GM21367 (cell line): Measurements from ENCODE around the gene LRIF1.
A peak's percentile ranks its signal among the peaks of the same experiment; 100 is the strongest.
"Not testable (repeated sequence)": the region's sequence is repeated elsewhere in the genome, so short reads cannot be mapped to it uniquely, and the experiment has no call there.

Source experiments
- ATAC-seq: cut with Tn5 transposase; IDR thresholded peaks from one replicate; pipeline ENCODE4 v1.9.1; 2021; ENCODE audit not compliant: unreplicated experiment

Gene LRIF1

DNA sequence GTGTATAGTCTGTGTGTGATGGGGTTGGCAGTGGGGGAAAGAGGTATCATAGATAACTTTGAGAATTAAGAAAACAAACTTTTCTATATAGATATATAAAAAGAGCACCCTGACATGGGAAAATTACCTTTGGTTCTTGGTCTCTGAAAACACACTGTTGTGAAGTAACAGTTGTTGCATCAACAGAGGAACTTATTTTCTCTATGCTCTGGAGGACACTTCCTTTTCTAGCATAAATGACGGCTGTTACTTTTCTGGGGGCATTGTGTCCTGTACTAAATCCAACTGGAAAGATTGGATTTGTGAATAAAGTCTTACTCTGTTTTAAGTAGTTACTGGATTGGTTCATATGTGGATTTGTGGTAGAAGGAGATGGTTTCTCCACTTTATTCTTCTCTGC, 12.6 kb downstream of the LRIF1 start:
- ATAC-seq = no peak

DNA sequence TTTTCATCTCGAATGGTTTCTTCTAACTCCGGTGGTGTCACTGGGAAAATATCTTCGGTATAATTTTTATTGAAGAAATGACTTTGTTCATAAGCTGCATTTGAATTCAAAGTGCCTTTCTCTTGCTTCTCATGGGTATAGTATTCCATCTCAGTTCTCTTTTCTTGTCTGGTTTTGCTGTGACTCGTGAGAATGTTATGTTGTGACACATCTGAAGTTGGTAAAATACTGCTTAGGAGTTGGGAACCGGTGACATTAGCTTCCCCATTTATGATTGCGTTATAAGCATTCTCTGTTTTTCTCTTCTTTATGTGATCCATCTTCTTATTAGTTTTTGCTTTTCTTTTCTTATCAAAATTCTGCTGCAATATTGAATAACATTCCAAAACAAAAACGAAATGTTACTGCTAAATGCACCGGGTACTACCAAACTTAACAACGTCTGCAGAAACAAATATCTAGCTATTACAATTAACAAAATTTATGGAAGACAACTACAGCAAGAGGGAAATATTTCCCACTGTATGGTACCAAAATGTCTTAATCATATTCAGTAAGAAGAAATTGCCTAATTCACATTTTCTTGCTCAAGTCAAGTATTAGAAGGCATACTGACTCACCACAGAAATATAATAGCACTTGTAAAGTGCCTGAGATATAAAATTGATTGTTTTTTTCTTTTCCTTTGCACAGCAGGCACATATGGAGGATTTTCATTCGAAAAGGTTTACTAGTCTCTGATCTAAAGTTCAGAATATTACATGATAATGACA, 15.5 kb downstream of the LRIF1 start:
- no peak for ATAC-seq

DNA sequence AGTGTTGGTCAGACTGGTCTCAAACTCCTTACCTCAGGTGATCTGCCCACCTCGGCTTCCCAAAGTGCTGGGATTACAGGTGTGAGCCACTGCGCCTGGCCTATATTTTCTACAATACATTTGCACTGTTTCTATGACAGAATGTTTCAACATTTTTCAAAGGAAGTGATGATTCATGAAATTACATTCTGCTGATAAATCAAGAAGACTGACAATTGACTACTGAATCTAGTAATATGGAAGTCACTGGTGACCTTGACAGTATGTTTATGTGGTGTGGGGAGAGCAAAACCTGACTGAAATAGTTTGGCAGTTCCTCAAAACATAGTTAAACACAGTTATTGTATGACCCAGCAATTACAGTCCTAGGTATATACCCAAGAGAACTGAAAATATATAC, 18.1 kb downstream of the LRIF1 start:
- no peak for ATAC-seq

DNA sequence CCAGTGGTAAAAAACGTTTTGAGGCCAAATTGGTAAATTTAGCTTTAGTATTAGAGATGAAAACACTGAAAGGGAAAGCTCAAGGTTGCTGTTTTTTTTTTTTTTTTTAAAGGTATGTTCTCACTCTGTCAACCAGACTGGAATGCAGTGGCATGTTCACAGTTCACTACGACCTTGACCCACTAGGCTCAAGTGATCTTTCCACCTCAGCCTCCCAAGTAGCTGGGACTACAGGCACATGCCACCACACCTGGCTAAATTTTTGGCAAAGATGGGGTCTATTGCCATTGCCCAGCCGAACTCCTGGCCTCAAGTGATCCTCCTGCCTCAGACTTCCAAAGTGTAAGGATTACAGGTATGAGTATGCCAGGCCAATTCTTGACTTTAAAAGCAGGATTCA, 18.9 kb downstream of the LRIF1 start:
- no peak for ATAC-seq

DNA sequence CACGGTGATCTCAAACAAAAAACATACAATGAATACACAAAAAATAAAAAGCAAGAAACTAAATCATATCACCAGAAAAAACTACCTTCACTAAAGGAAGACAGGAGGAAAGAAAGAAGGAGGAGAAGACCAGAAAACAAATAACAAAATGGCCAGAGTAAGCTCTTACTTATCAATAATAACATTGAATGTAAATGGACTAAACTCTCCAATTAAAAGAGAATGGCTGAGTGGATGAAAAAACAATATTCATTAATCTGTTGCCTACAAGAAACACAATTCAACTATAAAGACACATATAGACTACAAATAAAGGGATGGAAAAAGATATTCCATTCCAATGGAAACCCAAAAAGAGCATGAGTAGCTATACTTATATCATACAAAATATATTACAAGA, 27.2 kb downstream of the LRIF1 start:
- no peak for ATAC-seq

DNA sequence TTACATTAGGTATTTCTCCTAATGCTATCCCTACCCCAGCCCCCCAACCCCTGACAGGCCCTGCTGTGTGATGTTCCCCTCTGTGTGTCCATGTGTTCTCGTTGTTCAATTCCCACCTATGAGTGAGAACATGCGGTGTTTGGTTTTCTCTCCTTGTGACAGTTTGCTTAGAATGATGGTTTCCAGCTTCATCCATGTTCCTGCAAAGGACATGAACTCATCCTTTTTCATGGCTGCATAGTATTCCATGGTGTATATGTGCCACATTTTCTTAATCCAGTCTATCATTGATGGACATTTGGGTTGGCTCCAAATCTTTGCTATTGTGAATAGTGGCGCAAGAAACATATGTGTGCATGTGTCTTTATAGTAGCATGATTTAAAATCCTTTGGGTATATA, 32.6 kb downstream of the LRIF1 start:
- not testable (repeated sequence) for ATAC-seq

DNA sequence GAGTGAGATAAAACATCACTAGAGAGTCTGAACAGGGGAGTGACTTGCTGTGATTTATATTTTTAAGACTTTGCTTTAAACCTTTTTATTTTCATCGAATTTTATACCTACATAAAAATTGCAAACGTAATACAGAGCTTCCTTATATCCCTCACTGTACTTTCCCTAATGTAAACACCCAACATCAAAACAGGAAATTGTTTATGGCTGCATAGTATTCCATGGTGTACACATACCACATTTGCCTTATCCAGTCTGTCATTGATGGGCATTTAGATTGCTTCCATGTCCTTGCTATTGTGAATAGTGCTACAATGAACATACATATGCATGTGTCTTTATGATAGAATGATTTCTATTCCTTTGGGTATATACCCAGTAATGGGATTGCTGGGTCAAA, 34.8 kb downstream of the LRIF1 start:
- ATAC-seq = no peak

DNA sequence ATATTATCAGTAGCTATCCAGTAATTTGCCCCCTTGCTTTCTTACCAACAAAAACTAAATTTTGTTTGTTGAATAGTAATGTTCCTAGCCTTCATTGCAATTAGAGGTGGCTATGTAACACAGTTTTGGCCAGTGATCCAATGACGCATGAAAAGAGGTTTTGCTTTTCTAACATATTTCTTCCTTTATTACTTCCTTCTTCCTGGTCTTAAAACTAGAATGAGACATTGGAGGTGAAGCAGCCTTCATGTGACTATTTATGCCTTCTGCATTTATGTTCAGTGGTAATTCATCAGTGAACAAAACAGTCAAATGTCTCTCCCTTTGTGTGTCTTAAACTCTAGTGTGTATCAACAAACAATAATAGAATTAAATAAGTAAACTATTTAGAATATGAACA, 35.5 kb downstream of the LRIF1 start:
- no peak for ATAC-seq

DNA sequence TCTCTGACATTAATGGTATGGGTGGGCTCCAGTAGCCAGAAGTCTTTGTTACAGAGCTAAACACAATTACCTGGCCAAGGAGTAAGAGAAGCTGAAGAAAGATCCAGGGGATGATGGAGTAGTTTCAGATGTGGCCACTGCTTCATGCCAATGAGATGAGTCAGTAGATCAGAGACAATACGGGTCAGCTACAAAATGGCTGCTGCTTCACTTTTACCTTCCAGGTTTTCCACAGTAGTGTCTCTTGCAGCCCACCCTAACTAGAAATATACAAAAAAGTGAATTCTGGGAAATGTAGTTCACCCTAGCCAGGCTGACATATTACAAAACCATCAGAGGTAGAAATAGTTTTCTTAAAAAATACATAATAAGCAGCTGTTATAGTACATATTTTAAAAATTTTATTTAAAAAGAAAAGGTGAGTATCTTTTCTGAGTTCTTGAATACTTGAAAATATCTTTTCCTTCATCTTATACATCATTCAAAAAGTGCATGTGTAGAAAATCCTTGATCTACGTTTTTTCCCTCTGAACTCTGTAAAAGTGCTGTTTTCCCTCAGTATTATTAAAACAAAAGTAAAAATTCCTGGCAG, 36.1 kb downstream of the LRIF1 start:
- ATAC-seq = no peak

DNA sequence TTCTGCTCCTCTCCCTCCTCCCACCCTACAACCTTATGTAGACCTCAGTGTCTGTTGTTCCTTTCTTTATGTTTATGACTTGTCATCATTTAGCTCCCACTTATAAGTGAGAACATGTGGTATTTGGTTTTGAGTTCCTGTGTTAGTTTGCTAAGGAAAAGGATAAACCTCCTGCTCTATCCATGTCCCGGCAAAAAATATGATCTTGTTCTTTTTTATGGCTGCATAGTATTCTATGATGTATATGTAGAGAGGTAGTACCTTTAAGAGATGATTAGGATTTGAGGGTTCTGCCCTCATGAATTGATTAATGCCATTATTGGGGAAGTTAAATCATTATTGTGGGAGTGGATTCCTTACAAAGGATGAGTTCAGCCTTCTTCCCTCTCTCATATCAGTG, 41.8 kb downstream of the LRIF1 start:
- no peak for ATAC-seq

DNA sequence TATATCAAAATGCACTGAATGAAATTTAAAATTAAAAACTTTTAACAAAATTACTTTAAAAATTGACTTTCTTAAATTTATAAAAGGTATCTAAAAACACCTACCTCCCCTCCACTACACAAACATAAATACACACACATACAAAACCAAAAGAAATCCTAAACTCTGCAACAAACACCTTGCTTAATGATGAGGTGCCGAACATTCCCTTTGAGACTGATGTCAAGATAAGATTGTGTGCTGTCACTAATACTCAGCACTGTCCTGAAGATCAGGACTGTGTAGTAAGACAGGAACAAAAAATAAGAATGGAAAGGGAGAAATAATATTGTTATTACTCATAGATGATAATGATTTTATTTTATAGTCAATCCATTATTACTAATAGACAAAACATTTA, 45.7 kb downstream of the LRIF1 start:
- ATAC-seq = no peak

DNA sequence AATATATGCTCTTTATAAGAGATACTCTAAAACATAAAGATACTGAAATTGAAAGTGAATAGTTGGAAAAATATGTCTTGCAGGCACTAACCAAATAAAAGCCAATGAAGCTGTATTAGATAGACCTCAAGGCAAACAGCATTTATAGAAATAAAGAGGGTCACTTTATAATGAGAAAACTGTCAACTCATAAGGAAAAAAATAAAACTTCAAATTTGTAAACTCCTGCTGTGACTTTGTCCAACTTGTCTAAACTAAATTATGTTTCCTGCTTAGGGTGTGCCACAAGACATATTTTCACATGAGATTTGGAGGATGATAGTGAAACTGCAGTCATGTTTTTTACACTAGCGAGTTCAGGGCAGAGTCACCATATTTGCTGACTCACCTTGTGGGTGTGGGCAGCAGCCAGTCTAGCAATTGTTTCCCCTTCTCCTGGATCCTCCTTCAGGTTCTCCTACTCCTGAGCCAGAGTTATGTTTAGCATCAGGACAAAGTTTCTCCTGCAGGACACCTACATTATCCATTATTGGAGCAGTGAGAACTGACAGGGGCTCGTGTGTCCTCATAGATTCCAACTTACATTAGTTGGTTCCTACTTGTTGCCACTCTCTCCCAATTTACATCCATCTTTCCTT, 46.9 kb downstream of the LRIF1 start:
- peak; percentile 49 for ATAC-seq

DNA sequence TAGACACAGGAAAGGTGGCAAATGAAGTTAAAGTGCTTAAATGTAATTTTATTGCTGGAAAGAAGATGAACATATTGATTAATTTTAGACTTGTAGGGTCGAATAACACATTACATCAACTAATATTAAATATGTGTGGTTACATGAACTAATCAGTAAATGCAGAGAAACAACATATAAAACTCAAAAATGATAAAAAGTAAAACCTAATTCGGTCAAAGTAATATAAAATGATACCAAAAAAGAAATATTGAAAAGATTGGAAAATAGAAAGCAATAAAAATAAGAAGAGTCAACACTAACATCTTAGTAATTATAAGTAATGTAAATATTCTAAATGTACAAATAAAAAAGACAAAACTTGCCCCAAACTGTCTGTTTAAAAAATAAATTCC, 47.5 kb downstream of the LRIF1 start:
- ATAC-seq = no peak

DNA sequence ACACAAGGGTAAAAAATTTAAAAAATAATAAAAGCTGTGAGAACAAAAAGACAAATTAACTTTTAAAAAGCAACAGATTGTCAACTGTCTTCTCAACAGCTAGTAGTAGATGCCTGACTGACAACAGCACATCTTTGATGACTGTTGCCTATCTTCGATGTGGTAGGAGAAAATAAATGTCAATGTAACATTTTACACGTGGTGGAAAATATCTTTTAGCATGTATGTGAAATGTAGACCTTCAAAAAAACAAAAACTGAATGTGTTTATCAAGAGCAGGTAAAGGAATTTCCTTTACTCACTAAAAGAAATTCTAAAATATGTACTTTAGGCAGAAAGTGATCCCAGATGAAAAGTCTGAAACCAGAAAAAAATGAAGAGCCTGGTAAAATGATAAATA, 47.9 kb downstream of the LRIF1 start:
- ATAC-seq = no peak

DNA sequence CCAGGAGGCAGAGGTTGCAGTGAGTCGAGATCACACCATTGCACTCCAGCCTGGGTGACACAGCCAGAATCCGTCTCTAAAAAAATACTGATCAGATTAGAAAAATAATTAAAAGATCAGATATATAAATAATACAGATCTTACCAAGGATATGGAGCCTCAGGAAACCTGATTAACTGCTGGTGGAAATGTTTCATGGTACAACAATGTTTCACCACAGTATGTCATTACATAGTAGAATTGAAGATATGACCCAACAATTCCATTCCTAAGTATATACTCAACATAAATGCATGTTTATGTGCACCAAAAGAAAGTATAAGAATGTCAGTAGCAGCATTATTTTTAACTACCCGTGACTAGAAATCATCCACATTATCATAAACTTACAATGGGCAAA, 49.0 kb downstream of the LRIF1 start:
- no peak for ATAC-seq

DNA sequence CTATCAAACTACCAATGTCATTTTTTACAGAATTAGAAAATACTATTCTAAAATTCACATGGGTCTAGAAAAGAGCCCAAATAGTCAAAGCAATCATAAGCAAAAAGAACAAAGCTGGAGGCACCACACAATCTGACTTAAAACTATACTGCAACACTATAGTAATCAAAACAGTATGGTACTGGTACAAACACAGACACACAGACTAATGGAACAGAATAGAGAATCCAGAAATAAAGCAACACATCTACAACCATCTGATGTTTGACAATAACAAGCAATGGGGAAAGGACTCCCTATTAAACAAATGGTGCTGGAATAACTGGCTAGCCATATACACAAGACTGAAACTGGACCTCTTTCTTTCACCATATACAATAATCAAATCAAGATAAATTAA, 50.9 kb downstream of the LRIF1 start:
- ATAC-seq = no peak

DNA sequence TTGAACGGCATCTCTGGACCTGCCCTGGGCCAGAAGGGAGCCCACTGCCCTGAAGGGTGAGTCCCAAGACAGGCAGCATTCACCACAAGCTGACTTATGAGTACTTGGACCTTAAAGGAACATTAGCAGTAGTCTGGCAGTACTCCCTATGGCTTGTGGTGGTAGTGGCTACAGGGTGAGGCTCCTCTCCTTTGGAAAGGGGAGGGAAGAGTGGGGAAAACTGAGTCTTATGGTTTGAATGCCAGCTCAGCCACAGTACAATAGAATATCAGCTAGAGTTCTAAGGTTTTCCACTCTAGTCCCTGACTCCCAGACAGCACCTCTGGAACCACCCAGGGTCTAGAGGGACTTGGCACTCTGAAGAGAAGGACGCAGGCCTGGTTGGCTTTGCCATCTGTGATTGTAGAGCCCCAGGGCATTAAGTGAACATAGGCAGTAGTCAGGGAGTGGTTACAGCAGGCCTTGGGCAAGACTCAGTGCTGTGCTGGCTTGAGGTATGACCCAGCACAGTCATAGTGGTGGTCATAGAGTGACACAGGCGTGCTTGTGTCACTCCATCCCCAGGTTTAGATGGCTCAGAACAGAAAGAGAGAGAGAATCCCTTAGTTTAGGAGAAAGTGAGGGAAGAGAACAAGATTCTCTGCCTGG, 59.7 kb downstream of the LRIF1 start:
- no peak for ATAC-seq

DNA sequence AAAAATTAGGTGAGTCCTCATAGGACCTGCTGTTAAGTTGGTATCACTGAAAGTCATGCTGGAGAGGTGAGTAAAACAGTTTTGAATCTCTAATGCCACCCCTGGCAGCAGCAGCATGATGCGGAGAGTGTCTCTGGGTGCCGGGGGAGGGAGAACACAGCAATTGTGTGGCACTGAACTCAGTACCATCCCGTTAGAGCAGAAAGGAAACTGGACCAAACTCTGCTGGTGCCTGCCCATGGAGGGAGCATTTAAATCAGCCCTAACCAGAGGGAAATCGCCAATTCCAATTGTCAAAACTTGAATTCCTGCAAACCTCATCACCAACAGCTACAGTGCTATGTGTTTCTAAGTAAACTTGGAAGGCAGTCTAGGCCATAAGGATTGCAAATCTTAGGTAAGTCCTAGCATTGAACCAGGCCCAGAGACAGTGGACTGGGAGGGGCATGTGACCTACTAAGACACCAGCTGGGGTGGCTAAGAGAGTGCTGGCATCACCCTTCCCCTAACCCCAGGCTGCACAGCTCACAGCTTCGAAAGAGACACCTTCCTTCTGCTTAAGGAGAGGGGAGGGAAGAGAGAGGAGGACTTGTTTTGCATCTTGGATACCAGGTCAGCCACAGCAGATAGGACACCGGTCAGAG, 60.8 kb downstream of the LRIF1 start:
- no peak for ATAC-seq

DNA sequence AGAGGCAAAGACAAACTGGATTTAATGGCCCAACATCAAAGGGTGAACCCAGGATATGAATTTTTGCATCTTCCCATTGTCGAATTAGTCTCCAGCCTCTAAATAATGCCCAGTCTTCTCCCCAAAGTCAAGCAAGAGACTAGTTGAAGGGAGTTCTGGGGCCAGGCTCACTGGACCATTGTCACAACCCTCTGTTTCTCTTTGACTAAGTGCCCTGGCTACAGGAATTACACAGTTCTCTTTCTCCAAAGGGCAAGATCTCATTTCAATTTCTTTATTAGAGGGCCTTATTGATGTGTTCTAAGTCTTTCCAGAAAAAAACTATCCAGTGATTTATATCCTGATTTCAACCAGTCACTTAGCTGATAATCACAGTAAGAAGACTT, 64.3 kb downstream of the LRIF1 start:
- ATAC-seq = no peak

DNA sequence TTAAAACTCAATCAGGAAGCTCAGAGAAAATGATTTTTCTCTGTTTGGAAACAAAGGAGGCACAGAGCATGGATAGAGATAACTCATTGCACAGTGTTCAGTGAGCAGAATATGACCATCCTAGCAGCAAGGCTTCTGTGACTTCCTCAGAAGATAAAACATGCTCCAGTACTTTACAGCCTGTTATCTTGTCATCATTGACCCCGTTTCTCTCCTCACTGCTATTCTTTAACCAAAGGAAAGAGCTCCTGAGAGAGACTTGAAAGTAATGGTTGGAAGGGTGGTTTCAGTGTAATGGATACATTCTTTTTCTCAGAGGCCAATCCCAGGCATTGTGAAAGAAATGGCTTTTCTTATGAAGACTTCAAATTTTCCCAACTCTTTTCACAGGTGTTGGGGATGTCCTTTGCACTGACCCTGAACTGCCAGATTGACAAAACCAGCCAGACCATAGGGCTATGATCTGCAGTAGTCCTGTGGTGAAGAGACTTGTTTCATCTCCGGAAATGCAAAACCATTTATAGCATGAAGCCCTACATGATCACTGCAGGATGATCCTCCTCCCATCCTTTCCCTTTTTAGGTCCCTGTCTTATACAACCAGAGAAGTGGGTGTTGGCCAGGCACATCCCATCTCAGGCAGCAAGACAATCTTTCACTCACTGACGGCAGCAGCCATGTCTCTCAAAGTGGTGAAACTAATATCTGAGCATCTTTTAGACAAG, 64.8 kb downstream of the LRIF1 start:
- ATAC-seq = no peak

DNA sequence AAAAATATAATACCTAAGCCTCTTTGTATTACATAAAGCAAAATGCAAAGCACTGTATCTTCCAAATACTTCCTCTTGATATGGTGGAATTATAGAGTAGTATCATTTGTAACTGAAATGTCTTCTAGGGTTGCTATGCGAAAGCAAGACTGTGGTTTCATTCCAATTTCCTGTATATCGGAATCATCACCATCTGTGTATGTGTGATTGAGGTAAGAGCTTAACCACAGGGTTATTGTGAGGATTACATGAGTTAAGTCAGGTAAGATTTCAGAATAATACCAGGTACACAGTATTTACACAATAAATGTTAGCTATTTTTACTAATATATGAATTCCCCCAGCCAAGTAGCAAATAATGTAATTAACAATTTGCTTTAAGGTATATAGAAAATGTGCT, 66.0 kb downstream of the LRIF1 start:
- ATAC-seq = no peak
